ENCODE data around the gene PRKCZ.

The PRKCZ gene

DNA sequence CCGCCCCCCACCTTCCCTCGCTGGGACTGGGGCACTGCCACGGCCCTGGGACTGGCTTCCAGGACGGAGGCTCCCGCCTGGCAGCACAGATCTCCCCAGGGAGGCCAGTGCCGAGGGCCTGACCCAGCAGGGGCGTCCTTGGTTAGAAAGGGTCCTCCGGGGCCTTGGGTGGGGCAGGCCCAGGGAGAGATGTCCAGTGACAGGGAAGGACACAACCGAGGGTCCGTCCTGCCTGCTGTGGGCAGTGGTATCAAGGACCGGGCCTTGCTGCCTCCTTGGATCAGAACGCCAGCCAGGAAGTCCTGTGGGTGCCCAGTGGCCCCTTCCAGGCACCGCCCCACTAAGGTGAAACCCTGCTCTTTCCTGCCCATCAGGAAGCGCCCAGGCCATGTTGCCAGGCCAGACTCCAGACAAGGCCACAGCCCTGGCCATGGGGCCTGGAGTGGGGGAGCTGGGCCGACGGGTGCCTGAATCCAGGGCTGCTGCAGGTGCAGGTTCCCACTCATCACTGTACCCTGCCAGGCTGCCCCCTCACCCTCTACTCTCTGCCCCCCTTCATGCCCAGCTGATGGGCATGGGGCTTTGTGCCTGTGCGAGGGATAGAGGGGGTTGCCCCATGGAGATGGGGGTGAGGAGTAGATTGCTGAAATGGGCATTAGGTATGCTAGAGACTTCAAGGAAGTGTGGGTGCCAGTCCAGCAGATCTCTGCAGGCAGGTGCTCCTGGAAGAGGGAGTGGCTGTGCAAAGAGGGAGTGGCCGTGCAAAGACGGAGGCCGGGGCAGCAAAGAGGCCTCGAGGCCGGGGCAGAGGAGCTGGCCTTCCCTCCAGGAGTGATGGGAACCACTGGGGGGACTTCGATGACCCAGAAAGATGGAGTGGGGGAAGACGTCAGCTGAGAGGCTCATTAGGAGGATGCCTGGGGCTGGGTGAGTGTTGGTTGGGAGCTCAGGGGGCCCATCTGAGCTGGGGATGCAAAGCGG, 2.2 kb upstream of the PRKCZ start:
- DNase-seq (ENCODE audit: low read depth) = no peak

DNA sequence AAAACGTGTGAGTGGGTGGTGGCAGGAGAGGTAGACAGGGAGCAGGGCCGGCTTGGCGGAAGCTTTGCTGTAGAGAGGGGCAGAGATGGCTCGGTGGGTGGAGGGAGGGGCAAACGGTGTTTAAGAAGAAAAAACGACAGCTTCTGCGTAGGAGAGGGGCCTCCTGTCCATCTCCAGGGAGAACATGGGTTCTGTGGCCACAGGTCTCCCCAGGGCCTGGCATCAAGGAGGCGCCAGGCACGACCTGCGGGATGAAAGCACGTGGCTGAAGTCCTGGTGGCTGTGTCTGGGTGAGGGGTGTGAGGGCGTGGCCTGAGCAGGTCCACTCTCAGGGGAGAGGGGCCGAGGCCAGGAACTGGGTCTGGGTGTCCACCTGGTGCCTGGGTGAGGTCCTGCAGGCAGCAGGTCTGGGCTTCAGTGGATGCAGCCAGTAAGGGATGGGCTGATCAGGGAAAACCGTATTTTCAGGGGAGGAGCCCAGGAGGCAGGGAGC, 940 bp upstream of the PRKCZ start:
- Histone ChIP-seq H3K9me3 (ENCODE audit: control insufficient read depth, low read length) (no peaks in the 10 kb centered on the region), H3K4me3 (ENCODE audit: low read length) (no peak overlapping the region), H3K9ac (ENCODE audit: low read length) (no peak overlapping the region), H3K27me3 (replicated peaks; ENCODE audit: control insufficient read depth, insufficient read depth, low read length) (peaks cover 28% of the 10 kb centered on the region), H3K36me3 (ENCODE audit: control insufficient read depth, insufficient read depth, low read length, severe bottlenecking) (no peaks in the 10 kb centered on the region), H3K4me1 (ENCODE audit: control insufficient read depth, insufficient read depth, low read length) (peaks cover 17% of the 10 kb centered on the region)
- no peak for DNase-seq (ENCODE audit: low read depth)

More for the DNA sequence above, 2.2 kb upstream of the PRKCZ start:
- H3K4me1 ChIP-seq (ENCODE audit: control insufficient read depth, insufficient read depth, low read length) = peaks cover 17% of the 10 kb centered on the region
- peaks cover 40% of the 10 kb centered on the region for H3K27me3 ChIP-seq (replicated peaks; ENCODE audit: control insufficient read depth, insufficient read depth, low read length)
- no peak overlapping the region for H3K9ac ChIP-seq (ENCODE audit: low read length)
- H3K36me3 ChIP-seq (ENCODE audit: control insufficient read depth, insufficient read depth, low read length, severe bottlenecking) = no peaks in the 10 kb centered on the region
- no peaks in the 10 kb centered on the region for H3K9me3 ChIP-seq (ENCODE audit: control insufficient read depth, low read length)
- H3K4me3 ChIP-seq (ENCODE audit: low read length) = no peak overlapping the region

DNA sequence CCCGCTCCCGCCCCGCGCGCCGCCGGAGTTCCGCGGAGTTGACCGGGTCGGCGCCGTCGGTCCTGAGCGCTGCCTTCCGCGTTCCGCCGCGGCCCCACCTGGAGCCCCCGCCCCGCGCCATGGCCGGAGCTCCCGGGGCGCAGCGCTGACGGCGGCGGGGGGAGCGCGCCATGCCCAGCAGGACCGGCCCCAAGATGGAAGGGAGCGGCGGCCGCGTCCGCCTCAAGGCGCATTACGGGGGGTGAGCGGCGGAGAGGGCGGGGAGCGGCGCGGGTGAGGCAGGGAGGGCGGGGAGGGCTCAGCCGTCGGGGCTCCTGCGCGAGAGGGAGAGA, 216 bp downstream of the PRKCZ start:
- H3K27me3 ChIP-seq (replicated peaks; ENCODE audit: control insufficient read depth, insufficient read depth, low read length) = peaks cover 27% of the 10 kb centered on the region
- H3K36me3 ChIP-seq (ENCODE audit: control insufficient read depth, insufficient read depth, low read length, severe bottlenecking) = no peaks in the 10 kb centered on the region
- no peak overlapping the region for H3K4me3 ChIP-seq (ENCODE audit: low read length)
- H3K4me1 ChIP-seq (ENCODE audit: control insufficient read depth, insufficient read depth, low read length) = peaks cover 11% of the 10 kb centered on the region
- no peaks in the 10 kb centered on the region for H3K9me3 ChIP-seq (ENCODE audit: control insufficient read depth, low read length)
- H3K9ac ChIP-seq (ENCODE audit: low read length) = no peak overlapping the region
- DNase-seq (ENCODE audit: low read depth) = no peak

DNA sequence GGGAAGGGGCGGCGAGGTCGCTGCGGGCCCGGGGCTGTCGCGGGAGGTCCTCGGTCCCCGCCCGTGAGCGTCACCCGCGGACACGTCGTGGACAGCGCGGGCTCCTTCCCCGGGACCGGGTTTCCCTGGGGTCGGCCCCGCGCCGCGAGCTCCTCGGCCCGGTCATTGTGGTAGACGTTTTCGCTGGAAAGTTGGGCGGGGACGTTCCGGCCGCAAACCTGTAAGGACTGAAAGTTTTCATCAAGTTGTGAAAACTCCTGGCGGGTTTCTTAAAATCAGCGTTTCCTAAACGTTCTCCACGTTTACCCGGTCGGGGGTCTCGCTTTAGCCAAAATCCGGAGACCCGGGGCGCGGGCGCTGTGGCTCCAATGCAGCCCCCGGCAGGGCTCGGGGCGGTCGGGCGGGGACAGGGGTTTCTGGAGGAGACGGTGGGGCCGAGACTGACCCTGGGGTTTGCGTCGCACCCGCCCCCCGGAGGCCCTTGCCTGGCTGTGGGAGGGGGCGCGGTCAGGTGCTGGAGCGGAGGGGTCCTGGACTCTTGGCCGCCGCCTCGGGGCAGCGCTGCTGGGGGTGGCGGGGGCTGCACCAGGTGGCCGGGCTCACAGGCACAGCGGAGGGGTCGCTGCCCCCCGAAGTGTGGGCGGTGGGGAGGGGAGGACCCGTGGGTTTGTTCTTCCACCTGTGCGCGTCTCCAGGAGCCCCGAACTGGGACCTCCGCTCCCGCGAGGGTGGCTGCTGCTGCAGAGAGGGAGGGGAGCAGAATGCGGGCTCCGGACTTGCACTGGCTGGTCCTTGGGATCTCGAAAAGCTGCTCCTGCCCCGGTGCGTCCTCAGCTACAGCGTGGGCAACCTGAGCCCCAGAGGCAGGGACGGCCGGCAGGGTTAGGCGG, 827 bp downstream of the PRKCZ start:
- Histone ChIP-seq H3K36me3 (ENCODE audit: control insufficient read depth, insufficient read depth, low read length, severe bottlenecking) (no peaks in the 10 kb centered on the region), H3K4me3 (ENCODE audit: low read length) (no peak overlapping the region), H3K9me3 (ENCODE audit: control insufficient read depth, low read length) (no peaks in the 10 kb centered on the region), H3K4me1 (ENCODE audit: control insufficient read depth, insufficient read depth, low read length) (peaks cover 5% of the 10 kb centered on the region), H3K27me3 (replicated peaks; ENCODE audit: control insufficient read depth, insufficient read depth, low read length) (peaks cover 27% of the 10 kb centered on the region), H3K9ac (ENCODE audit: low read length) (no peak overlapping the region)
- DNase-seq (ENCODE audit: low read depth) = no peak

DNA sequence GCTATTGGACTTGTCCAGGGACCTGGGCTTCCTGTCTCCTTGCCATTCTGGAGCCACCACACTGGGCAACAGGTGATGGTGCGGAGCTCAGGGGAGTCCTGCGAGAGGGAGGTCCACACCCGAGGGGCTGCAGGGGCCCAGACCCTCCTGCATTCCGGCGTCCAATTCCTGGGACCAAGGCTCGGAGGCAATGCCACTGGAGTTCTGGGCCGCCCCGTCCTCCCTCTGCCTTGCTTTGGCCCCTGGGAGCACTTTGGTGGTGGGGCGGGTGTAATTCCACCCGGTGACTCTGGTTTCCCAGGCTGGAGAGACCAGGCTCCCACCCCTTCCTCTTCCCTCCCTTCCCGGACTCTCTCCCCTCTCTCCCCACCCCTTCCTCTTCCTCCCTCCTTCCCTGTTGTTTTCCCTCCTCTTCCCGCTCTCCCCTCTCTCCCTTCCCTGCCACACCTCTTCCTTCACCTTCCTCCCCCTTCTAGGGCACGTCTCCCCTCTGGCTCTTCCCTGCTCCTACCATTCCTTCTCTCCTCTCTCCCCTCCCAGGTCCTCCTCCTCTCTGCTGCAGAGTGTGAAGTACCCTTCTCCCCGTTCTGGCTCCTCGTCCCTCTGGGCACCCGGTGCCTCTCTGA, 2.0 kb downstream of the PRKCZ start:
- Histone ChIP-seq H3K36me3 (ENCODE audit: control insufficient read depth, insufficient read depth, low read length, severe bottlenecking) (no peaks in the 10 kb centered on the region), H3K4me1 (ENCODE audit: control insufficient read depth, insufficient read depth, low read length) (no peaks in the 10 kb centered on the region), H3K9ac (ENCODE audit: low read length) (no peak overlapping the region), H3K27me3 (replicated peaks; ENCODE audit: control insufficient read depth, insufficient read depth, low read length) (peaks cover 27% of the 10 kb centered on the region), H3K9me3 (ENCODE audit: control insufficient read depth, low read length) (no peaks in the 10 kb centered on the region), H3K4me3 (ENCODE audit: low read length) (no peak overlapping the region)
- no peak for DNase-seq (ENCODE audit: low read depth)

DNA sequence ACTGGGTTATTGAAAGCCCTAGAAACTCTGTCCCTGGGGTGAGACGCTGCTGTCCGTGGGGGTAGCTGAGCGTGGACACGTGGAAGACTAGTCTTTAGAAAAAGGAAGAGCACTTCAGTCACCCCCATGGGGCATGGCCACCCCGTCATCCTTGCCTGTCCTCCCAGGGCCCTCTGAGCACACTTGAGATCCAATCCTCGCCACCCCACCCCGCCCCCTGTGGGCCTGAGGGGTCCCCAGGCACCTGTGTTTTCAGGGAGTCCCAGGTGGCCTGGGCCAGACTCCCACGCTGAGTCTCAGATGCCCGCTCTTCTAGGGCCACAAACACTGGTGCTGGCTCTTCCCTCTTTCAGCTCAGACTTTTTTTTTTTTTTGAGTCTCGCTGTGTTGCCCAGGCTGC, 2.5 kb downstream of the PRKCZ start:
- no peak overlapping the region for H3K9ac ChIP-seq (ENCODE audit: low read length)
- no peak overlapping the region for H3K4me3 ChIP-seq (ENCODE audit: low read length)
- H3K9me3 ChIP-seq (ENCODE audit: control insufficient read depth, low read length) = no peaks in the 10 kb centered on the region
- no peak for DNase-seq (ENCODE audit: low read depth)
- H3K27me3 ChIP-seq (replicated peaks; ENCODE audit: control insufficient read depth, insufficient read depth, low read length) = peaks cover 27% of the 10 kb centered on the region
- no peaks in the 10 kb centered on the region for H3K36me3 ChIP-seq (ENCODE audit: control insufficient read depth, insufficient read depth, low read length, severe bottlenecking)
- H3K4me1 ChIP-seq (ENCODE audit: control insufficient read depth, insufficient read depth, low read length) = no peaks in the 10 kb centered on the region

DNA sequence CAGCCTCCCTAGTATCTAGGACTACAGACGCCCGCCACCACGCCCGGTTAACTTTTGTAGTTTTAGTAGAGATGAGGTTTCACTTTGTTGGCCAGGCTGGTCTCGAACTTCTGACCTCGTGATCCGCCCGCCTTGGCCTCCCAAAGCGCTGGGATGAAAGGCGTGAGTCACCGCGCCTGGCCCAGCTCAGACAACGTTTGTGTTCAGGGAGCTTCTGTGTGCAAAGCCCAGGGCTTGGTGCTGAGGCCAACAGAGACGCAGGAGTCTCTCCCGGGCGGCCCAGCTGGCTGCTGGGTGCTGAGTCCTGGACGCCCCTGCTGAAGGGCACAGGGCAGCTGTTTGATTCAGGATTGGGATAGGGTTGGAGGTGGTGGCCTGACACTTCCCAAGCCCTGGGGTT, 3.0 kb downstream of the PRKCZ start:
- no peak for DNase-seq (ENCODE audit: low read depth)
- H3K9me3 ChIP-seq (ENCODE audit: control insufficient read depth, low read length) = no peaks in the 10 kb centered on the region
- no peaks in the 10 kb centered on the region for H3K4me1 ChIP-seq (ENCODE audit: control insufficient read depth, insufficient read depth, low read length)
- H3K9ac ChIP-seq (ENCODE audit: low read length) = no peak overlapping the region
- H3K27me3 ChIP-seq (replicated peaks; ENCODE audit: control insufficient read depth, insufficient read depth, low read length) = peaks cover 23% of the 10 kb centered on the region
- H3K36me3 ChIP-seq (ENCODE audit: control insufficient read depth, insufficient read depth, low read length, severe bottlenecking) = no peaks in the 10 kb centered on the region
- H3K4me3 ChIP-seq (ENCODE audit: low read length) = no peak overlapping the region

DNA sequence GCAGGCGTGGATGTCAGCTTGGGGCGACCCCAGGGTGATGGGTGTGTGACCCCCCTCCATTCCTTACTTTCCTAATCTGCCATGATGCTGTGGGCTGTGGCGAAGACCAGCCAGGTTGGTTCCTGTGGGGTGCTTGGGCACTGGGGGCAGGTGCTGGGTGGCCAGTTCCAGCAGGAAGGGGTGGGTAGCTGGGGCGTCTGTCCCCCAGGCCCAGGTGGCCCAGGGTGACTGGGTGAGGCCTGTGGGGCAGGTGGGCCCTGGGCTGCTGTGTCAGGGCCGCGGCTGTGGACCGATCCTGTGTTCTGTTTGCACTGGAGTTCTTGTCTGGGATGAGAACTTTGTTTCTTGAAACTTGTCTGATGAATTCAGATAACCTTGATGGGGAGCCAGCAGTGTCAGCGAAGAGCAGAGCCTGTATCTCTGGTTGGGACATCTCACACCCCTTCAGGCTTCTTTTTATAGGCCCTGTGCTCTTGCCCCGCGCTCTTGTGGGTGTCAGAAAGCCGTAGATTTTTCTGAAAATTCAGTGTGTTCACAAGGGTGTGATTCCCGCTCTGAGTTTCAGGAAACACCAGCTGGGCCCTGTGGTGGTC, 3.7 kb downstream of the PRKCZ start:
- DNase-seq (ENCODE audit: low read depth) = no peak
- Histone ChIP-seq H3K36me3 (ENCODE audit: control insufficient read depth, insufficient read depth, low read length, severe bottlenecking) (no peaks in the 10 kb centered on the region), H3K27me3 (replicated peaks; ENCODE audit: control insufficient read depth, insufficient read depth, low read length) (peaks cover 21% of the 10 kb centered on the region), H3K4me3 (ENCODE audit: low read length) (no peak overlapping the region), H3K4me1 (ENCODE audit: control insufficient read depth, insufficient read depth, low read length) (no peaks in the 10 kb centered on the region), H3K9ac (ENCODE audit: low read length) (no peak overlapping the region), H3K9me3 (ENCODE audit: control insufficient read depth, low read length) (no peaks in the 10 kb centered on the region)

DNA sequence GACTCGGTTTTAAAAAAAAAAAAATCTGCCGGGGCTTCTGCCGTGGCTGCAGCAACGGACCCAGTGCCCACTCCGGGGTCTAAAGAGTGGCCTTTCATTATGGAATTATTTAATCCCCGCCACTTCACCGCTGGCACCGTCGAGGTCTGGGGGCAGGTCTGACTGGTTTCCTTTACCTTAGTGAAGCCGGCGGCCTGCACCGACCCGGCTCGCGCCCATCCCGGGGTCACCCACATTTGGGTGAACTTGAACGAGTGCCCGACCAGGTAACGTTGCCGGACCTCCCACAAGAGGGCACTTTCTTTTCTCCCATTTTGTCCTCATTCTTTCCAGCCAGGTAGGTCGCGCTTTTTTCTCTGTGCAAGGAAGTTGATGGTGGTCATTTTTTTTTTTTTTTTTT, 4.3 kb downstream of the PRKCZ start:
- no peaks in the 10 kb centered on the region for H3K4me1 ChIP-seq (ENCODE audit: control insufficient read depth, insufficient read depth, low read length)

DNA sequence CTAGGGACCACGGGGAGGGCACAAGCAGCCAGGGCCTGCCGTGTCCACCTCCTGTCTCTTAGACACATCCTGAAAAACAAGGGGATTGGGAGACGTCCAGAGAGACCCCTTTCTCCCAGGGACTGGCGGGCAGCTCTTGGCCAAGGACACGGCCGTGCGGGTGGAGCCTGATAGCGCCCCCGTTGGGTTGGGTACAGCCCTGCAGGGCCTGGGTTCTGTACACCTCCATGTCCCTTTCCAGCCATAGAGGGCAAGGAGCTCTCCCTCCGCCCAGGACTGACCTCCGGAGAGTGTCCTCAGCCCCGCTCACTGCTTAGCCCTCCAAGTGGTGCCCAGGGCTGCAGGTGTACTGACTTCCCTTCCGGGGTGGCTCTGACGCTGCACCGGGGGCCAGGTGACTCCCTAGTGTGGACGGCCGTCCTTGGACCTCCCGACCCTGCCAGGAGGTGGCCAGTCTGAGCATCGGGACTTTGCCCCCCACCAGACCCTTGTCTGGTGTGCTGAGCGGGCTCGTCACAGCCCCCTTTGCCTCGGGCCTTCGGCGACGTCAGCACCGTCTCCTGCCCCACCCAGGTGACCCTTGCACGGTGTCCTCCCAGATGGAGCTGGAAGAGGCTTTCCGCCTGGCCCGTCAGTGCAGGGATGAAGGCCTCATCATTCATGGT, 5.8 kb downstream of the PRKCZ start:
- DNase-seq (ENCODE audit: low read depth) = no peak
- Histone ChIP-seq H3K4me3 (ENCODE audit: low read length) (no peak overlapping the region), H3K9me3 (ENCODE audit: control insufficient read depth, low read length) (no peaks in the 10 kb centered on the region), H3K9ac (ENCODE audit: low read length) (no peak overlapping the region), H3K27me3 (replicated peaks; ENCODE audit: control insufficient read depth, insufficient read depth, low read length) (peaks cover 16% of the 10 kb centered on the region), H3K36me3 (ENCODE audit: control insufficient read depth, insufficient read depth, low read length, severe bottlenecking) (no peaks in the 10 kb centered on the region), H3K4me1 (ENCODE audit: control insufficient read depth, insufficient read depth, low read length) (no peaks in the 10 kb centered on the region)

More for the DNA sequence above, 4.3 kb downstream of the PRKCZ start:
- no peak for DNase-seq (ENCODE audit: low read depth)
- no peak overlapping the region for H3K9ac ChIP-seq (ENCODE audit: low read length)
- H3K27me3 ChIP-seq (replicated peaks; ENCODE audit: control insufficient read depth, insufficient read depth, low read length) = peaks cover 17% of the 10 kb centered on the region
- H3K9me3 ChIP-seq (ENCODE audit: control insufficient read depth, low read length) = no peaks in the 10 kb centered on the region
- no peak overlapping the region for H3K4me3 ChIP-seq (ENCODE audit: low read length)
- no peaks in the 10 kb centered on the region for H3K36me3 ChIP-seq (ENCODE audit: control insufficient read depth, insufficient read depth, low read length, severe bottlenecking)

Measured in adipocyte (in vitro differentiated cells).